Lower leg skin (tissue), 4 donors: ENCODE data around the gene PRKCH. TPM values are rescaled to one million over a fixed set of nuclear protein-coding genes. Genes with fewer than 3 reads are reported as not detected.

Source experiments
- DNase-seq, 2 donors: peaks; one replicate each; pipeline ENCODE4 v3.0.0-alpha.2; 2019; ENCODE audit warnings: low spot score in 2 of 2
- H3K4me3 ChIP-seq: fragments of 200-600 bp; sonication (generic); 2 replicates; pipeline ENCODE4 v1.5.1; 2017; ENCODE audit warnings: mild to moderate bottlenecking, low read depth; ENCODE audit not compliant: poor library complexity, severe bottlenecking
- POLR2A ChIP-seq, 2 donors: fragments of 450-650 bp; IDR thresholded peaks; one replicate each; pipeline ENCODE4 v1.6.1; 2016 to 2017; ENCODE audit warnings: antibody characterized with exemption in 2 of 2, mild to moderate bottlenecking in 1 of 2, moderate library complexity in 1 of 2
- WGBS, 2 donors: methylation state at CpG; one replicate each; pipeline ENCODE4 v1.1.5; 2018; 5-methylcytosine and 5-hydroxymethylcytosine counted together
- intact Hi-C: fragments of 100-400 bp; cut with DNase I; formaldehyde crosslinking; loops from one replicate; pipeline ENCODE4 v1.15.0; 2023; ENCODE audit warnings: low total_unique reads
- total RNA-seq, 4 donors: library from RNA; depleted of rRNA; stranded (reverse); fragments of >200 nt; gene quantifications; one replicate each; pipeline ENCODE4 v1.1.0, GENCODE V29; 2016
- TF ChIP-seq, protein P1 (sequence below), 3 donors: fragments of 450-650 bp; IDR thresholded peaks; one replicate each; pipeline ENCODE4 v1.5.1; 2016; ENCODE audit warnings: antibody characterized with exemption in 3 of 3, mild to moderate bottlenecking in 3 of 3, moderate library complexity in 2 of 3

PRKCH gene
- total RNA-seq, 4 donors from 2014 or later, result 57.3 to 103 (median 66.7) TPM

DNA sequence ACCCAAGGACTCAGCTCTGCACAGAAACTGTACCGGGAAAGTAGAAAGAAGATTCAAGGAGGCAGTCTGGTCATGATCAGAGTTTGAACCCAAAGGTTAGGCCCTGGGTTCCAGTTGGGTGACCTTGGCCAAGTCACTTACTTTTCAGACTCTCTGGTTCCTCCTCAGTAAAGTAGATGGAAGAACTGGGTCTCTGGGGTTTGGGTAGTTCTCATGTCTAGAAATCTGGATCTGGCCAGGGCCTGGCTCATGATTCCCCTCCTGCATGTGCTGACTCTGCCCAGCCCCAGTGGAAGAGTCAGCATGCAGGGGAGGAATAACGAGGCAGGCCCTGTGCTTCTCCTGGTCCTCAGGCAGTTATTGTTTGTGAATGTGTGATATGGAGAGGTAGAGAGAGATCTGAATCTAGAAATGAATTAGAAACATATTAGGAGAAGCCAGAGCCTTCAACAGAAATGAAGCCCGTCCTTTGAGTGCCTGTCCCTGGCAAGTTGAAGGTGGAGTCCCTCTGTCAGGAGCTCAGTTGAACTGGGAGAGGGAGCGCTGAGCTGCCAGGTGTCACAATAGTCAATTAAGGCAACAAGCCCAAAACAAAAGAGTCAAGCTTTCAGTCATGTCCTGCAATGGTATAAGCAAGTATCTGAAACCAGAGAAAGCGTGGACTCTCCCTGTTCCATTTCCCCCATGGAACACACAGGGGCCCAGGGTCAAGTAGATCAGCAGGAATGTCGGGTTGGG lies 242.7 kb downstream of the PRKCH start:
- intact Hi-C loops, result no loop called here
- TF ChIP-seq, protein P1, sequence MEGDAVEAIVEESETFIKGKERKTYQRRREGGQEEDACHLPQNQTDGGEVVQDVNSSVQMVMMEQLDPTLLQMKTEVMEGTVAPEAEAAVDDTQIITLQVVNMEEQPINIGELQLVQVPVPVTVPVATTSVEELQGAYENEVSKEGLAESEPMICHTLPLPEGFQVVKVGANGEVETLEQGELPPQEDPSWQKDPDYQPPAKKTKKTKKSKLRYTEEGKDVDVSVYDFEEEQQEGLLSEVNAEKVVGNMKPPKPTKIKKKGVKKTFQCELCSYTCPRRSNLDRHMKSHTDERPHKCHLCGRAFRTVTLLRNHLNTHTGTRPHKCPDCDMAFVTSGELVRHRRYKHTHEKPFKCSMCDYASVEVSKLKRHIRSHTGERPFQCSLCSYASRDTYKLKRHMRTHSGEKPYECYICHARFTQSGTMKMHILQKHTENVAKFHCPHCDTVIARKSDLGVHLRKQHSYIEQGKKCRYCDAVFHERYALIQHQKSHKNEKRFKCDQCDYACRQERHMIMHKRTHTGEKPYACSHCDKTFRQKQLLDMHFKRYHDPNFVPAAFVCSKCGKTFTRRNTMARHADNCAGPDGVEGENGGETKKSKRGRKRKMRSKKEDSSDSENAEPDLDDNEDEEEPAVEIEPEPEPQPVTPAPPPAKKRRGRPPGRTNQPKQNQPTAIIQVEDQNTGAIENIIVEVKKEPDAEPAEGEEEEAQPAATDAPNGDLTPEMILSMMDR (IDR thresholded peaks at IDR 0.05), result no peak
- no peak for DNase-seq
- H3K4me3 ChIP-seq, result no peak overlapping the region
- WGBS, 2 donors, result 67 to 68% methylated on average over 6 of the region's 6 CpGs

- H3K4me3 ChIP-seq, result no peak overlapping the region
- TF ChIP-seq, protein P1 (IDR thresholded peaks at IDR 0.05), result no peak
- no peak for TF ChIP-seq POLR2A (IDR thresholded peaks at IDR 0.05)
- intact Hi-C loops, result no loop called here
- 52 to 56% methylated on average over 6 of the region's 6 CpGs for WGBS, 2 donors
- no peak for DNase-seq
Observed at GRCh38 chr14:61564618-61565091, 243.3 kb downstream of the PRKCH start.

- DNase-seq, result no peak
- TF ChIP-seq POLR2A (IDR thresholded peaks at IDR 0.05), result no peak
- TF ChIP-seq, protein P1 (IDR thresholded peaks at IDR 0.05), result no peak
- intact Hi-C loops, result no loop called here
Observed at GRCh38 chr14:61565181-61565580, 243.8 kb downstream of the PRKCH start.

DNA sequence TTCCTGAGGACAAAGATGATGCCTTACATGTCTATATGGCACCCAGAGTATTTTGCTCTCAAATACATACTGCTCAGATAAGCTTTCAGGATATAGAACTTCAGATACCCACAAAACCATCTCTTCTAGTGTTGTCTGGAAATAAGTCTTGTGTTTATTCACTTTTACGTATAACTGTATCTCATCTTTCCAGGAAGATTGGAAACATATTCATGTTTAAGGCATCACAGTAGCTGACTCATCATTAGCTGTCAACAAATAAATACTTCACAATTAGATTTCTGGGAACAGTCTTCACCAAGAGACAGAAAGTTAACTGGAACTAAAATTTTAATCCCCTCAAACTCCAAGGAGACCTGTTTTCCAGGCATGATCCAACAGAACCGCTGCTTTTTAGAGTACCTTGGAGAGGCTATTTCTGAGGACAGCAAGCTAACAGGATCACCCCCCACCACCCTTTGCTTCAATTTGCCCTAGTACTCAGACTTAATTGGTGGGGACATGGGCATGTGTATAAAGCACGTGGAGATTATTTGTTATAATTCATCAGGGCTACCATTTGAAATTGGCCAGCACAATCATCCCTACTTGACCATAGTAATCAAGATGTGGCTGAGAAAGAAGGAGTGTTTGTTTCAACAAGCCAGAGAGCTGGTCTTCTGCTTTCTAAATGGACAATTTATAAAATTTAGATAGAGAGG lies 244.6 kb downstream of the PRKCH start:
- H3K4me3 ChIP-seq, result no peak overlapping the region
- DNase-seq, result no peak
- intact Hi-C loops, result no loop called here
- TF ChIP-seq POLR2A (IDR thresholded peaks at IDR 0.05), result no peak
- TF ChIP-seq, protein P1 (IDR thresholded peaks at IDR 0.05), result no peak
- 51 to 63% methylated on average over 3 of the region's 3 CpGs for WGBS, 2 donors

More at GRCh38 chr14:61565181-61565580, 243.8 kb downstream of the PRKCH start:
- no peak overlapping the region for H3K4me3 ChIP-seq

- intact Hi-C loops, result no loop called here
- no peak overlapping the region for H3K4me3 ChIP-seq
- DNase-seq, result no peak
- WGBS, 2 donors, result 90 to 96% methylated on average over 2 of the region's 2 CpGs
- no peak for TF ChIP-seq POLR2A (IDR thresholded peaks at IDR 0.05)
- TF ChIP-seq, protein P1 (IDR thresholded peaks at IDR 0.05), result no peak
Observed at GRCh38 chr14:61566537-61567225, 245.3 kb downstream of the PRKCH start.
